Endothelial cell of umbilical vein (primary cell): ENCODE measurements around the gene GUCD1.

ENCODE experiments used
- CTCF ChIP-seq, 2 donors: IDR thresholded peaks; 1 replicate in 1 of 2; 2 replicates in 1 of 2; pipeline ENCODE4 v1.5.1; 2011; ENCODE audit warnings: low read length in 2 of 2, mild to moderate bottlenecking in 2 of 2, moderate library complexity in 2 of 2, control low read depth in 1 of 2, inconsistent platforms in 1 of 2, low read depth in 1 of 2; ENCODE audit not compliant: insufficient read depth in 1 of 2; ENCODE audit errors: extremely low read depth in 1 of 2
- EZH2 ChIP-seq: IDR thresholded peaks from 2 replicates; pipeline ENCODE4 v1.6.1; 2012; ENCODE audit warnings: borderline replicate concordance, low read depth, mild to moderate bottlenecking, moderate library complexity, low read length, inconsistent platforms; ENCODE audit not compliant: severe bottlenecking
- FOS ChIP-seq: IDR thresholded peaks from 2 replicates; pipeline ENCODE4 v1.6.1; 2011; ENCODE audit warnings: mild to moderate bottlenecking, low read length, moderate library complexity, borderline replicate concordance; ENCODE audit not compliant: insufficient read depth
- MAX ChIP-seq: IDR thresholded peaks from 2 replicates; pipeline ENCODE4 v1.6.1; 2011; ENCODE audit not compliant: insufficient read depth, insufficient read length
- MYC ChIP-seq: IDR thresholded peaks from one replicate; pipeline ENCODE4 v1.6.1; 2011; ENCODE audit warnings: mild to moderate bottlenecking, low read depth, low read length
- POLR2A ChIP-seq: IDR thresholded peaks from 2 replicates; pipeline ENCODE4 v1.6.1; 2012; ENCODE audit warnings: low read depth, mild to moderate bottlenecking, control low read depth, low read length
- POLR2AphosphoS5 ChIP-seq: IDR thresholded peaks from 2 replicates; pipeline ENCODE4 v1.6.1; 2012; ENCODE audit warnings: low read depth, mild to moderate bottlenecking, control low read depth, low read length, moderate library complexity; ENCODE audit not compliant: insufficient read depth

- TF ChIP-seq CTCF (IDR thresholded peaks at IDR 0.05; ENCODE audit: extremely low read depth in 1 of 2, insufficient read depth in 1 of 2, low read depth in 1 of 2, low read length in 2 of 2) (no peak), POLR2AphosphoS5 (no peak), MYC (no peak), POLR2A (no peak), FOS (no peak), MAX (no peak), EZH2 (no peak)
These were observed 31.1 kb upstream of the GUCD1 start for GRCh38 chr22:24585927-24586546.
